ENCODE measurements around the gene MTA2.

GRCh38 chr11:62547691-62548281, 53.9 kb downstream of the MTA2 start:
- TF ChIP-seq POLR2A (IDR thresholded peaks at IDR 0.05) (peak; percentile 46), CTCF (IDR thresholded peaks at IDR 0.05) (no peak)
